HEK293 (cell line): ENCODE data around the gene ZNF276.

Experiments
- CTCF ChIA-PET: fragments of 350-600 bp; formaldehyde crosslinking; extraction: SDS; loops from one replicate; lab custom pipeline; 2021; ENCODE audit warnings: antibody characterized with exemption; lab: Yijun Ruan, JAX
- POLR2A ChIA-PET: fragments of 300-600 bp; formaldehyde crosslinking; extraction: SDS; loops from one replicate; lab custom pipeline; 2020; ENCODE audit warnings: antibody characterized with exemption, inconsistent platforms; lab: Yijun Ruan, JAX
- H3K27ac ChIP-seq: fragments of 200-500 bp; sonication (Bioruptor generic); 2 replicates; pipeline ENCODE4 v1.5.1; 2014; ENCODE audit warnings: low read depth, low read length, control low read depth, inconsistent platforms; ENCODE audit errors: extremely low read depth
- H3K36me3 ChIP-seq, 2 experiments: fragments of 200-500 bp in 1 of 2; sonication (Bioruptor generic) in 1 of 2; 1 replicate in 1 of 2; 2 replicates in 1 of 2; pipeline ENCODE4 v1.5.1; 2014 to 2017; ENCODE audit warnings: inconsistent platforms in 2 of 2, low read length in 2 of 2; ENCODE audit not compliant: control insufficient read depth in 2 of 2, insufficient read depth in 1 of 2
- H3K4me1 ChIP-seq: fragments of 200-500 bp; sonication (Bioruptor generic); 2 replicates; pipeline ENCODE4 v1.5.1; 2014; ENCODE audit warnings: mild to moderate bottlenecking, low read length, inconsistent platforms; ENCODE audit not compliant: control insufficient read depth, insufficient read depth
- H3K4me3 ChIP-seq: 2 replicates; pipeline ENCODE4 v1.5.1; 2011; ENCODE audit warnings: low read depth, mild to moderate bottlenecking, control low read depth, low read length, moderate library complexity
- H3K9me3 ChIP-seq: fragments of 200-500 bp; sonication (Bioruptor generic); 2 replicates; pipeline ENCODE4 v1.5.1; 2014; ENCODE audit warnings: low read depth, low read length, inconsistent platforms; ENCODE audit not compliant: control insufficient read depth, insufficient read depth
- EGR2 ChIP-seq: fragments of 450-650 bp; formaldehyde crosslinking; IDR thresholded peaks from 2 replicates; pipeline ENCODE4 v1.5.1; 2016; ENCODE audit warnings: low read depth, missing biosample characterization, missing genetic modification characterization
- KLF10 ChIP-seq: fragments of 450-650 bp; IDR thresholded peaks from 2 replicates; pipeline ENCODE4 v1.5.1; 2018; ENCODE audit warnings: missing biosample characterization, mild to moderate bottlenecking, missing genetic modification characterization
- OVOL3 ChIP-seq: fragments of 450-650 bp; formaldehyde crosslinking; IDR thresholded peaks from 2 replicates; pipeline ENCODE4 v1.5.1; 2016; ENCODE audit warnings: missing biosample characterization, missing genetic modification characterization
- ZFP69B ChIP-seq: fragments of 450-650 bp; formaldehyde crosslinking; IDR thresholded peaks from 2 replicates; pipeline ENCODE4 v1.5.1; 2016; ENCODE audit warnings: missing biosample characterization, missing genetic modification characterization
- ZNF10 ChIP-seq: fragments of 450-650 bp; formaldehyde crosslinking; IDR thresholded peaks from 2 replicates; pipeline ENCODE4 v1.5.1; 2017; ENCODE audit warnings: missing biosample characterization, missing genetic modification characterization
- ZNF155 ChIP-seq: fragments of 450-650 bp; formaldehyde crosslinking; IDR thresholded peaks from 2 replicates; pipeline ENCODE4 v1.5.1; 2016; ENCODE audit warnings: missing biosample characterization, missing genetic modification characterization
- ZNF23 ChIP-seq: fragments of 450-650 bp; formaldehyde crosslinking; IDR thresholded peaks from 2 replicates; pipeline ENCODE4 v1.5.1; 2016; ENCODE audit warnings: missing biosample characterization, missing genetic modification characterization, borderline replicate concordance
- ZNF24 ChIP-seq: fragments of 450-650 bp; formaldehyde crosslinking; IDR thresholded peaks from 2 replicates; pipeline ENCODE4 v1.5.1; 2016; ENCODE audit warnings: missing biosample characterization, missing genetic modification characterization
- ZNF311 ChIP-seq: fragments of 450-650 bp; formaldehyde crosslinking; IDR thresholded peaks from 2 replicates; pipeline ENCODE4 v1.5.1; 2017; ENCODE audit warnings: missing biosample characterization, missing genetic modification characterization, borderline replicate concordance
- ZNF335 ChIP-seq: fragments of 450-650 bp; formaldehyde crosslinking; conservative IDR thresholded peaks from 2 replicates; pipeline ENCODE4 v1.5.1; 2016; ENCODE audit warnings: missing biosample characterization, missing genetic modification characterization
- ZNF391 ChIP-seq: fragments of 450-650 bp; formaldehyde crosslinking; IDR thresholded peaks from 2 replicates; pipeline ENCODE4 v1.5.1; 2016; ENCODE audit warnings: low read depth, missing biosample characterization, missing genetic modification characterization, borderline replicate concordance
- ZNF510 ChIP-seq: fragments of 450-650 bp; formaldehyde crosslinking; IDR thresholded peaks from 2 replicates; pipeline ENCODE4 v1.5.1; 2018; ENCODE audit warnings: mild to moderate bottlenecking, missing genetic modification characterization, missing biosample characterization; ENCODE audit not compliant: insufficient replicate concordance
- ZNF596 ChIP-seq: fragments of 450-650 bp; IDR thresholded peaks from 2 replicates; pipeline ENCODE4 v1.5.0; 2018; ENCODE audit warnings: missing biosample characterization, mild to moderate bottlenecking, missing genetic modification characterization, moderate library complexity
- ZNF658 ChIP-seq: fragments of 450-650 bp; formaldehyde crosslinking; IDR thresholded peaks from 2 replicates; pipeline ENCODE4; 2016; ENCODE audit warnings: missing biosample characterization, missing genetic modification characterization
- ZNF707 ChIP-seq: fragments of 450-650 bp; formaldehyde crosslinking; IDR thresholded peaks from 2 replicates; pipeline ENCODE4 v1.5.1; 2016; ENCODE audit warnings: missing biosample characterization, missing genetic modification characterization
- ZNF785 ChIP-seq: fragments of 450-650 bp; formaldehyde crosslinking; IDR thresholded peaks from 2 replicates; pipeline ENCODE4 v1.5.1; 2016; ENCODE audit warnings: missing biosample characterization, missing genetic modification characterization
- ZNF791 ChIP-seq: fragments of 450-650 bp; formaldehyde crosslinking; IDR thresholded peaks from 2 replicates; pipeline ENCODE4 v1.5.1; 2016; ENCODE audit warnings: missing biosample characterization, missing genetic modification characterization
- TF ChIP-seq, protein P1 (sequence below): fragments of 450-650 bp; formaldehyde crosslinking; IDR thresholded peaks from 2 replicates; pipeline ENCODE4 v1.5.1; 2016; ENCODE audit warnings: missing biosample characterization, missing genetic modification characterization, low read depth
- TF ChIP-seq, protein P2 (sequence below): fragments of 450-650 bp; formaldehyde crosslinking; IDR thresholded peaks from 2 replicates; pipeline ENCODE4 v1.5.1; 2016; ENCODE audit warnings: missing biosample characterization, missing genetic modification characterization
- TF ChIP-seq, protein P3 (sequence below): fragments of 450-650 bp; formaldehyde crosslinking; IDR thresholded peaks from 2 replicates; pipeline ENCODE4 v1.5.1; 2016; ENCODE audit warnings: missing biosample characterization, missing genetic modification characterization
- TF ChIP-seq, protein P4 (sequence below): IDR thresholded peaks from 2 replicates; pipeline ENCODE4 v1.6.1; 2011; ENCODE audit warnings: mild to moderate bottlenecking, low read depth, low read length, borderline replicate concordance

ZNF276 gene

DNA sequence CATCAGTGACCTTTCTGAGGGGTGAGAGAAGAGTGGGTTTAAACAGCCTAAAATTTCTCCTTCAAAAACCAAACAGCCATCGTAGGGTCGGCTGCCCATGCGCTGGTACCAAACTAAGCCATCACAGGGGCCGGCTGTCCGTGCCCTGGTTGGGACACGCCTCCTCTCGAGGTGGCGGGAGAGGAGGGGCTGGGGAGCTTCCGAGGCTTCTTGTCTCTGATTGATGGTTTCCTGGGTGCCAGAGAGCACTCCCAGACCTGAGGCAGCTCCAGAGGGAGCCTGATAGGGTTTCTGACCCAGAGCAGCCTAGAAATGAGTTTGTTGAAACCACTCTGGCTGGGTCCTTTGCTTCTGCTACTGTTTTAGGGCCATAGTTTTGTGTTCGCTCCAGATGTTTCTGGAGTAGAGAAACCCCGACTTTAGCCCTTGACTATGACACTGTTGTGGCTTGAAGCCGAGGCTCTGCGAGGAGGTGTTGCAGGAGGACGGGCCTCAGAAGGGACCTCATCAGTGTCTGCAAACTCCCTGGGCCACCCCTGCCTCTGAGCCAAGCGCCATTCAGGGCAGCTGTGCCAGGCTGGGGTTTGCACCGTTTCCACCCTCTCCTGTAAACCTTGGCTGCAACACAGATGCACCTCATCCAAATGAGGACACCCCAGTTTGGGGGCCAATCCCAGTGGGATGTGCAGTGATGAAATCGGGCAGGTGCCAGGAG is 6.2 kb downstream of the ZNF276 start:
- TF ChIP-seq ZNF23 (tag by site-specific recombination) (no peak), ZNF596 (tag by site-specific recombination) (no peak), ZNF510 (no peak), ZNF791 (no peak), ZNF785 (tag by site-specific recombination) (no peak), ZNF391 (tag by site-specific recombination) (no peak), EGR2 (no peak), ZFP69B (tag by site-specific recombination) (no peak), ZNF155 (tag by site-specific recombination) (no peak), ZNF707 (tag by site-specific recombination) (no peak), ZNF311 (no peak)
- TF ChIP-seq, protein P1, sequence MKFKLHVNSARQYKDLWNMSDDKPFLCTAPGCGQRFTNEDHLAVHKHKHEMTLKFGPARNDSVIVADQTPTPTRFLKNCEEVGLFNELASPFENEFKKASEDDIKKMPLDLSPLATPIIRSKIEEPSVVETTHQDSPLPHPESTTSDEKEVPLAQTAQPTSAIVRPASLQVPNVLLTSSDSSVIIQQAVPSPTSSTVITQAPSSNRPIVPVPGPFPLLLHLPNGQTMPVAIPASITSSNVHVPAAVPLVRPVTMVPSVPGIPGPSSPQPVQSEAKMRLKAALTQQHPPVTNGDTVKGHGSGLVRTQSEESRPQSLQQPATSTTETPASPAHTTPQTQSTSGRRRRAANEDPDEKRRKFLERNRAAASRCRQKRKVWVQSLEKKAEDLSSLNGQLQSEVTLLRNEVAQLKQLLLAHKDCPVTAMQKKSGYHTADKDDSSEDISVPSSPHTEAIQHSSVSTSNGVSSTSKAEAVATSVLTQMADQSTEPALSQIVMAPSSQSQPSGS: no peak
- TF ChIP-seq, protein P2, sequence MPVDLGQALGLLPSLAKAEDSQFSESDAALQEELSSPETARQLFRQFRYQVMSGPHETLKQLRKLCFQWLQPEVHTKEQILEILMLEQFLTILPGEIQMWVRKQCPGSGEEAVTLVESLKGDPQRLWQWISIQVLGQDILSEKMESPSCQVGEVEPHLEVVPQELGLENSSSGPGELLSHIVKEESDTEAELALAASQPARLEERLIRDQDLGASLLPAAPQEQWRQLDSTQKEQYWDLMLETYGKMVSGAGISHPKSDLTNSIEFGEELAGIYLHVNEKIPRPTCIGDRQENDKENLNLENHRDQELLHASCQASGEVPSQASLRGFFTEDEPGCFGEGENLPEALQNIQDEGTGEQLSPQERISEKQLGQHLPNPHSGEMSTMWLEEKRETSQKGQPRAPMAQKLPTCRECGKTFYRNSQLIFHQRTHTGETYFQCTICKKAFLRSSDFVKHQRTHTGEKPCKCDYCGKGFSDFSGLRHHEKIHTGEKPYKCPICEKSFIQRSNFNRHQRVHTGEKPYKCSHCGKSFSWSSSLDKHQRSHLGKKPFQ (tag by site-specific recombination): no peak
- TF ChIP-seq, protein P3, sequence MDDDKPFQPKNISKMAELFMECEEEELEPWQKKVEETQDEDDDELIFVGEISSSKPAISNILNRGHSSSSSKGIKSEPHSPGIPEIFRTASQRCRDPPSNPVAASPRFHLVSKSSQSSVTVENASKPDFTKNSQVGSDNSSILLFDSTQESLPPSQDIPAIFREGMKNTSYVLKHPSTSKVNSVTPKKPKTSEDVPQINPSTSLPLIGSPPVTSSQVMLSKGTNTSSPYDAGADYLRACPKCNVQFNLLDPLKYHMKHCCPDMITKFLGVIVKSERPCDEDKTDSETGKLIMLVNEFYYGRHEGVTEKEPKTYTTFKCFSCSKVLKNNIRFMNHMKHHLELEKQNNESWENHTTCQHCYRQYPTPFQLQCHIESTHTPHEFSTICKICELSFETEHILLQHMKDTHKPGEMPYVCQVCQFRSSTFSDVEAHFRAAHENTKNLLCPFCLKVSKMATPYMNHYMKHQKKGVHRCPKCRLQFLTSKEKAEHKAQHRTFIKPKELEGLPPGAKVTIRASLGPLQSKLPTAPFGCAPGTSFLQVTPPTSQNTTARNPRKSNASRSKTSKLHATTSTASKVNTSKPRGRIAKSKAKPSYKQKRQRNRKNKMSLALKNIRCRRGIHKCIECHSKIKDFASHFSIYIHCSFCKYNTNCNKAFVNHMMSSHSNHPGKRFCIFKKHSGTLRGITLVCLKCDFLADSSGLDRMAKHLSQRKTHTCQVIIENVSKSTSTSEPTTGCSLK (tag by site-specific recombination): no peak

DNA sequence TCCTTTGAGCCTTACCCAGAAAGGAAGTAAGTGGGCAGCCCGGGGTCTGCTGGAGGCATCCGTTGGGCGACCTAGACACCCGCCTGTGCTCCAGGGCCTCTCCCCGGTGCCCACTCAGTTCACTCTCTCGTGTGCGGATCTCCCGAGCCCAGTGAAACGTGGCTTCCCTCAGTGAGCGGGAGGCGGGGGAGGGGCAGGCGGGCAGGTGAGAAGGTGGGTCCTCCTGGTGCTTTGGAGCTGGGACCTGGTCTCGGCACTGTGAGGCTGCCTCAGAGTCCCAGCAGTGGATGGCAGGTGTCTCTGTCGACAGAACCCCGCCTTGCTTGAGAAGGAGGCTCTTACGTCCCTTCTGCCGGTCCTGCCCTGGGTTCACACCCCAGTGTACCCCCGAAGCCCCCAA is 8.0 kb downstream of the ZNF276 start:
- H3K4me3 ChIP-seq: no peak overlapping the region
- CTCF ChIA-PET: interaction anchor here (1.3 kb wide), 1 partner anchor 23 kb away, joined by 7 read pairs; no protein-coding TSS in a partner anchor
- TF ChIP-seq, protein P4, sequence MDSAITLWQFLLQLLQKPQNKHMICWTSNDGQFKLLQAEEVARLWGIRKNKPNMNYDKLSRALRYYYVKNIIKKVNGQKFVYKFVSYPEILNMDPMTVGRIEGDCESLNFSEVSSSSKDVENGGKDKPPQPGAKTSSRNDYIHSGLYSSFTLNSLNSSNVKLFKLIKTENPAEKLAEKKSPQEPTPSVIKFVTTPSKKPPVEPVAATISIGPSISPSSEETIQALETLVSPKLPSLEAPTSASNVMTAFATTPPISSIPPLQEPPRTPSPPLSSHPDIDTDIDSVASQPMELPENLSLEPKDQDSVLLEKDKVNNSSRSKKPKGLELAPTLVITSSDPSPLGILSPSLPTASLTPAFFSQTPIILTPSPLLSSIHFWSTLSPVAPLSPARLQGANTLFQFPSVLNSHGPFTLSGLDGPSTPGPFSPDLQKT: no peak
- TF ChIP-seq OVOL3 (no peak), ZNF335 (tag by site-specific recombination) (no peak), ZNF10 (no peak), ZNF24 (tag by site-specific recombination) (no peak), KLF10 (tag by site-specific recombination) (no peak), ZNF658 (tag by site-specific recombination) (no peak)
- TF ChIP-seq, all 188 proteins: peak for 0
- no peak overlapping the region for H3K27ac ChIP-seq
- no peaks in the 10 kb centered on the region for H3K4me1 ChIP-seq
- POLR2A ChIA-PET: no interaction called here
- no peaks in the 10 kb centered on the region for H3K9me3 ChIP-seq
- peaks cover 24 to 79% of the 10 kb centered on the region in 2 experiments; a peak in 2 of 3 replicates for H3K36me3 ChIP-seq

More for the DNA sequence above, 6.2 kb downstream of the ZNF276 start:
- H3K27ac ChIP-seq: no peak overlapping the region
- ChIA-PET CTCF (interaction anchor here (0.6 kb wide), 1 partner anchor 138 kb away, joined by 4 read pairs; no protein-coding TSS in a partner anchor), POLR2A (no interaction called here)
- H3K4me1 ChIP-seq: peaks cover 1% of the 10 kb centered on the region; the same call in 1 of the 2 replicates
- H3K4me3 ChIP-seq: no peak overlapping the region
- H3K9me3 ChIP-seq: no peaks in the 10 kb centered on the region
- peaks cover 25 to 76% of the 10 kb centered on the region in 2 experiments; a peak in 2 of 3 replicates for H3K36me3 ChIP-seq
